Tibial nerve (tissue), 4 donors: ENCODE measurements around the gene PLCE1. TPM values are rescaled to one million over a fixed set of nuclear protein-coding genes. Genes with fewer than 3 reads are reported as not detected.

Experiments used
- DNase-seq, 2 donors: peaks; one replicate each; pipeline ENCODE4 v3.0.0-alpha.2; 2019; ENCODE audit warnings: low spot score in 2 of 2
- H3K27ac ChIP-seq, 4 donors: fragments of 200-600 bp; sonication (generic) in 3 of 4; one replicate each; pipeline ENCODE4 v1.5.1; 2017 to 2019; ENCODE audit warnings: mild to moderate bottlenecking in 1 of 4
- H3K27me3 ChIP-seq, 2 donors: fragments of 200-600 bp; sonication (generic) in 1 of 2; one replicate each; pipeline versions ENCODE4 v1.5.1 to v1.6.0; 2017 to 2019
- H3K36me3 ChIP-seq, 3 donors: fragments of 200-600 bp; sonication (generic); one replicate each; pipeline ENCODE4 v1.5.1; 2018 to 2019
- H3K4me1 ChIP-seq, 4 donors: fragments of 200-600 bp; sonication (generic) in 3 of 4; one replicate each; pipeline ENCODE4 v1.5.1; 2017 to 2019
- H3K4me3 ChIP-seq, 4 donors: fragments of 200-600 bp; sonication (generic) in 3 of 4; one replicate each; pipeline ENCODE4 v1.5.1; 2017 to 2019; ENCODE audit warnings: mild to moderate bottlenecking in 1 of 4, moderate library complexity in 1 of 4
- H3K9me3 ChIP-seq, 4 donors: fragments of 200-600 bp; sonication (generic) in 3 of 4; one replicate each; pipeline ENCODE4 v1.5.1; 2017 to 2019
- EP300 ChIP-seq, 2 donors: sonication (generic); formaldehyde crosslinking; IDR thresholded peaks; one replicate each; pipeline ENCODE4 v1.6.1; 2017; ENCODE audit warnings: antibody characterized with exemption in 2 of 2, mild to moderate bottlenecking in 1 of 2
- POLR2A ChIP-seq, 2 donors: fragments of 450-650 bp; IDR thresholded peaks; one replicate each; pipeline ENCODE4 v1.6.1; 2017; ENCODE audit warnings: antibody characterized with exemption in 2 of 2, mild to moderate bottlenecking in 2 of 2, moderate library complexity in 2 of 2
- WGBS, 2 donors: methylation state at CpG; one replicate each; pipeline ENCODE4 v1.1.5; 2018; 5-methylcytosine and 5-hydroxymethylcytosine counted together
- total RNA-seq, 4 donors: library from RNA; depleted of rRNA; stranded (reverse); fragments of >200 nt; gene quantifications; one replicate each; pipeline ENCODE4 v1.1.0, GENCODE V29; 2016
- TF ChIP-seq, protein P1 (sequence below), 5 experiments: fragments of 200-600 bp in 3 of 5; fragments of 450-650 bp in 2 of 5; sonication (generic) in 3 of 5; IDR thresholded peaks; one replicate each; pipeline ENCODE4 v1.5.1; 2016 to 2019; ENCODE audit warnings: antibody characterized with exemption in 5 of 5, mild to moderate bottlenecking in 3 of 5, moderate library complexity in 2 of 5

The PLCE1 gene
- total RNA-seq, 4 donors from 2014 or later: 16.3 to 30.6 (median 22.7) TPM

DNA sequence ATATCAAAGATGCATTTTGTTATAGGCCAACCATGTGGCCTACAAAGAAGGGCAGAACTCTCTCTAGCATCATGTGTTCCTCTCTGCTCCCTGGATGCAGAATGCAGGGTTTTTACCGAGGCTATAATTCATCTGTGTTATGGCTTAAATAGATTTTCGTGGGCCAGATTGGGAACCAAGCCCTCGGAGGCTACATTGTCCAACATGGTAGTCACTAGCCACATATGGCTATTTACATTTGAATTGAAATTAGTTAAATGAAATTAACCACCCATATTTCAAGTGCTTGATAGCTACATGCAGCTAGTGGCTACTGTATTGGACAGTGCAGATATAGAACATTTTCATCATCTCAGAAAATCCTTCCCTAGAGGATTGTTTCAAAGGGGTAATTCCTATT is 2.8 kb downstream of the PLCE1 start:
- H3K4me3 ChIP-seq: no peak overlapping the region
- TF ChIP-seq, protein P1, sequence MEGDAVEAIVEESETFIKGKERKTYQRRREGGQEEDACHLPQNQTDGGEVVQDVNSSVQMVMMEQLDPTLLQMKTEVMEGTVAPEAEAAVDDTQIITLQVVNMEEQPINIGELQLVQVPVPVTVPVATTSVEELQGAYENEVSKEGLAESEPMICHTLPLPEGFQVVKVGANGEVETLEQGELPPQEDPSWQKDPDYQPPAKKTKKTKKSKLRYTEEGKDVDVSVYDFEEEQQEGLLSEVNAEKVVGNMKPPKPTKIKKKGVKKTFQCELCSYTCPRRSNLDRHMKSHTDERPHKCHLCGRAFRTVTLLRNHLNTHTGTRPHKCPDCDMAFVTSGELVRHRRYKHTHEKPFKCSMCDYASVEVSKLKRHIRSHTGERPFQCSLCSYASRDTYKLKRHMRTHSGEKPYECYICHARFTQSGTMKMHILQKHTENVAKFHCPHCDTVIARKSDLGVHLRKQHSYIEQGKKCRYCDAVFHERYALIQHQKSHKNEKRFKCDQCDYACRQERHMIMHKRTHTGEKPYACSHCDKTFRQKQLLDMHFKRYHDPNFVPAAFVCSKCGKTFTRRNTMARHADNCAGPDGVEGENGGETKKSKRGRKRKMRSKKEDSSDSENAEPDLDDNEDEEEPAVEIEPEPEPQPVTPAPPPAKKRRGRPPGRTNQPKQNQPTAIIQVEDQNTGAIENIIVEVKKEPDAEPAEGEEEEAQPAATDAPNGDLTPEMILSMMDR (IDR thresholded peaks at IDR 0.05): no peak
- TF ChIP-seq POLR2A (IDR thresholded peaks at IDR 0.05): no peak
- TF ChIP-seq EP300 (IDR thresholded peaks at IDR 0.05): no peak
- H3K27me3 ChIP-seq: no peaks in the 10 kb centered on the region
- no peaks in the 10 kb centered on the region for H3K36me3 ChIP-seq
- peak overlapping the region in 2 of 4 donors; percentile 53 to 93 for H3K27ac ChIP-seq
- WGBS, 2 donors: 59 to 60% methylated on average over 3 of the region's 3 CpGs
- no peaks in the 10 kb centered on the region for H3K9me3 ChIP-seq
- peaks cover 0 to 84% (median 30%) of the 10 kb centered on the region in 4 donors for H3K4me1 ChIP-seq
- no peak for DNase-seq

DNA sequence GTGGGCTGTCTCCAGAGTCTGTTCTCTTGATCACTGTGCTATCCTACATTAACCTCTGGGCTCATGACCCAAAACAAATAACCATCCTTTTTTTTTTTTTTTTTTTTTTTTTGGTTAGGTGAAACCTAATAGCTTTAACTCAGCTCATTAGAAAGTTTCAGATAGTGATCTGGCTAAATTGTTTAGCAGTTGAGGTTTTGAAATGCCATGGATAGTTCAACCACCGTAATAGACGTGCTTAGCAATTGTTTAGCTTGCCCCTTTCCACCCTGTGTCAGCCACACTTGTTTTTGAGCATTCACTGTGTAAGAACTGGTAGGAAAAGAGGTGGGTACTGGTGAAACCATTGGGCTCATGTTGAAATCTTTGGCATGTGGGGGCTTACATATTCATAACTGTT is 3.8 kb downstream of the PLCE1 start:
- 63 to 68% methylated on average over 2 of the region's 2 CpGs for WGBS, 2 donors
- H3K27ac ChIP-seq: peak overlapping the region in 2 of 4 donors; percentile 29 to 39

DNA sequence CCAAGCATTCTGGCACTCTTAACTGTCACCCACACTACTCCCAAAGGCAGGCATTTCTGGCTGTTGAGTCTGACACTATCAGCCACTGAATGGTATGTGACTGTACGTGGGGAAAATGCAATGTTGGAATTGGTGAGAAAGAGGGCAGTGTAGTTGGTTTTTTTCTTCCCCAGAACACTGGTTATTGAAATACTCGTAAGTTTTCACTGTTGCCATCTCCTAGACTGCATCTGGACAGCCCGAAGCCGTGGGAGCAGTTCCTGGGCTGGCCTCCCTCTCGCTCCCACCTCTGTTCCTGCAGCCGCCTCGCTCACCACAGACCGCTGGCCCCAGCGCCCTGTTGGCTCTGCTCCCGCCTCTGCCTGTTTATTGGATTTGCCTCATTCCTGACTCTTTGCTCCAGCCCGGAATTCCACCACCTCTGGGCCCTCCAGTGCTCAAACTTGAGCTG is 5.7 kb downstream of the PLCE1 start:
- H3K36me3 ChIP-seq: no peaks in the 10 kb centered on the region
- peak overlapping the region; percentile 41 to 84 (median 65) for H3K27ac ChIP-seq
- peaks cover 0 to 76% (median 21%) of the 10 kb centered on the region in 4 donors for H3K4me1 ChIP-seq
- DNase-seq: peak; percentile 53 to 70
- TF ChIP-seq, protein P1 (IDR thresholded peaks at IDR 0.05): peak in 2 of 5 experiments; percentile 15 to 22
- TF ChIP-seq EP300 (IDR thresholded peaks at IDR 0.05) (peak in 1 of 2 donors; percentile 43), POLR2A (IDR thresholded peaks at IDR 0.05) (no peak)
- peak overlapping the region in 1 of 4 donors; percentile 1 for H3K4me3 ChIP-seq
- H3K27me3 ChIP-seq: no peaks in the 10 kb centered on the region
- 26 to 28% methylated on average over 11 of the region's 11 CpGs for WGBS, 2 donors
- H3K9me3 ChIP-seq: no peaks in the 10 kb centered on the region

More for the DNA sequence above, 3.8 kb downstream of the PLCE1 start:
- Histone ChIP-seq H3K4me1 (peaks cover 0 to 84% (median 28%) of the 10 kb centered on the region in 4 donors), H3K9me3 (no peaks in the 10 kb centered on the region), H3K4me3 (no peak overlapping the region), H3K36me3 (no peaks in the 10 kb centered on the region), H3K27me3 (no peaks in the 10 kb centered on the region)
- DNase-seq: no peak
- TF ChIP-seq POLR2A (IDR thresholded peaks at IDR 0.05) (no peak), EP300 (IDR thresholded peaks at IDR 0.05) (no peak)
- TF ChIP-seq, protein P1 (IDR thresholded peaks at IDR 0.05): no peak

DNA sequence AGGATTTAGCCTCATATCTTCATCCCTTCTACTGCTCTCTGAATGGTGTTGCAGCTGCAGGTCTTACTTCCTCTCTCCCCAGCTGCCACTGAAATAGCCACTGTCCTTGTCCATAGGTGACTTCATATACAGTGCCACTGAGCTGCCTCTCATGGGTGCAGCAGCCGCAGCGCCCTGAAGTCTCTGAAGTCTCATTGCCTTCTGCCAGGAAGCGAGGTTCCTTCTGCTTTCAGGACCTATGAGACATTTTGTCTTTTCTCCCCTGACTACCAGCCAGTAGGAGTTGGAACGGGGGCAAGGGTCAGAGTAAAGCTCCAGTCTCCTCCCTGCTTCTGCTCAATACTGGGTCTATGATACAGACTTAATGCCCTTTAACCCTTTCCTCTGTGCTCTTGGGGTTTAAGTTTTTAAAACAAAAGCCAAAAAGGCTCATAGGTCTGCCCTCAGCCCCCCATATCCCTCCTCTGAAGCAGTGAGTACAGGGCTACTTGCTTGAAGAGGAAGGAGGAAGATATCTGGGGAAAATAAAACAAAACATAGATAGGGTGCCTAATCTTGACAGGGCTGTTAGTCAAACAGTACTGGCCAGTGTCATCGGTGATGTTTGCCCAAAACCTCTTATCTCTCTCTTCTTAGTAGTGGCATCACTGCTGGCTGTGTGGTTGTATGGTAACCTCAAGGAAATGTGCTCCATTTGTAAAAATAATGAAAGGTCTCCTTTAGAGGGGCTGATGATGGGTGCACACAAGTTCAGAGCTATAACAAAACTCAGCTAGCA is 7.1 kb downstream of the PLCE1 start:
- H3K36me3 ChIP-seq: no peaks in the 10 kb centered on the region
- no peaks in the 10 kb centered on the region for H3K9me3 ChIP-seq
- no peaks in the 10 kb centered on the region for H3K27me3 ChIP-seq
- H3K4me1 ChIP-seq: peaks cover 0 to 72% (median 20%) of the 10 kb centered on the region in 4 donors
- 40 to 54% methylated on average over 5 of the region's 5 CpGs for WGBS, 2 donors
- no peak overlapping the region for H3K4me3 ChIP-seq
- DNase-seq: no peak
- peak overlapping the region in 3 of 4 donors; percentile 42 to 84 (median 79) for H3K27ac ChIP-seq
- TF ChIP-seq, protein P1 (IDR thresholded peaks at IDR 0.05): no peak
- TF ChIP-seq EP300 (IDR thresholded peaks at IDR 0.05) (no peak), POLR2A (IDR thresholded peaks at IDR 0.05) (no peak)

DNA sequence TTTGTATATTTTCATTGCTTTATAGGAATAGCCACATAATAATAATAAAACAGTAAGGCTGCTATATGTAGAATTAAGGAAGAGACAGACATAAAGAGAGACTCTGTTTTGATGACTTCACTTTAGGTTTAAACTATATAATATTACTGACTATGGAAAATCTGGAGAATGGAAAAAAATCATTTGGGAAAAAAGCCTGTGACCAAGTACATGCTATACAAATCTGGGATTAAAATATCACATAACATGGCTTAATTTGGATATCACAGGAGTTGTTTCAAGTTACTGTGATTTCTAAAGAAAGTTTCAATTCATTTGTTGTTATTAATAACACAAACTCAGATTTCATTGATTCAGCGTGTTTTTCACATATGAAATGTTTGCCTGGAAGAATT is 7.7 kb downstream of the PLCE1 start:
- Histone ChIP-seq H3K36me3 (no peaks in the 10 kb centered on the region), H3K27ac (peak overlapping the region in 2 of 4 donors; percentile 24 to 79), H3K27me3 (no peaks in the 10 kb centered on the region), H3K4me3 (no peak overlapping the region), H3K9me3 (no peaks in the 10 kb centered on the region), H3K4me1 (peaks cover 0 to 70% (median 17%) of the 10 kb centered on the region in 4 donors)
- TF ChIP-seq POLR2A (IDR thresholded peaks at IDR 0.05) (no peak), EP300 (IDR thresholded peaks at IDR 0.05) (no peak)
- TF ChIP-seq, protein P1 (IDR thresholded peaks at IDR 0.05): no peak
- 85 to 92% methylated on average over 1 of the region's 1 CpG for WGBS, 2 donors
- no peak for DNase-seq
